Activated naive CD4-positive, alpha-beta T cell treated with anti-CD3 and anti-CD28 coated beads for 36 hours (primary cell): ENCODE measurements around the gene ATP1A3. TPM values are rescaled to one million over a fixed set of nuclear protein-coding genes. Genes with fewer than 3 reads are reported as not detected.

Experiments used
- CTCF ChIA-PET: fragments of 350-600 bp; sonication (Branson Sonifier 250); formaldehyde crosslinking; loops from one replicate; lab custom pipeline; 2021; ENCODE audit warnings: antibody characterized with exemption; lab: Charles Lee
- DNase-seq: peaks from one replicate; pipeline ENCODE4 v3.0.0-alpha.2; 2020
- H3K27ac Mint-ChIP-seq: one replicate; pipeline ENCODE4 v1.8.0; 2021; ENCODE audit warnings: mild to moderate bottlenecking, mixed read lengths
- H3K27me3 Mint-ChIP-seq: one replicate; pipeline ENCODE4 v1.8.0; 2021; ENCODE audit warnings: low read depth, mixed read lengths
- H3K36me3 Mint-ChIP-seq: one replicate; pipeline ENCODE4 v1.8.0; 2021; ENCODE audit warnings: low read depth, mixed read lengths
- H3K4me1 Mint-ChIP-seq: one replicate; pipeline ENCODE4 v1.8.0; 2021; ENCODE audit warnings: low read depth, mixed read lengths
- H3K4me3 Mint-ChIP-seq: one replicate; pipeline ENCODE4 v1.8.0; 2021; ENCODE audit warnings: mild to moderate bottlenecking, moderate library complexity, mixed read lengths
- H3K9me3 Mint-ChIP-seq: one replicate; pipeline ENCODE4 v1.8.0; 2021; ENCODE audit warnings: mixed read lengths
- intact Hi-C: fragments of 100-400 bp; cut with micrococcal nuclease; formaldehyde crosslinking; loops from one replicate; pipeline ENCODE4 v1.15.1; 2023
- total RNA-seq, 2 experiments: library from RNA; stranded (reverse); gene quantifications; one replicate each; pipeline ENCODE4 v1.2.3, GENCODE V29; 2021

The ATP1A3 gene
- total RNA-seq, 2 experiments from 2014 or later, result 1.1 to 1.5 TPM

GRCh38 chr19:41969772-41970458 lies 24.1 kb downstream of the ATP1A3 start:
- H3K36me3 Mint-ChIP-seq, result no peaks in the 10 kb centered on the region
- H3K27me3 Mint-ChIP-seq, result no peaks in the 10 kb centered on the region
- CTCF ChIA-PET, result no interaction called here
- intact Hi-C loops, result no loop called here
- H3K4me3 Mint-ChIP-seq, result no peak overlapping the region
- no peak for DNase-seq
- no peaks in the 10 kb centered on the region for H3K9me3 Mint-ChIP-seq
- H3K27ac Mint-ChIP-seq, result no peak overlapping the region
- H3K4me1 Mint-ChIP-seq, result no peaks in the 10 kb centered on the region

DNA sequence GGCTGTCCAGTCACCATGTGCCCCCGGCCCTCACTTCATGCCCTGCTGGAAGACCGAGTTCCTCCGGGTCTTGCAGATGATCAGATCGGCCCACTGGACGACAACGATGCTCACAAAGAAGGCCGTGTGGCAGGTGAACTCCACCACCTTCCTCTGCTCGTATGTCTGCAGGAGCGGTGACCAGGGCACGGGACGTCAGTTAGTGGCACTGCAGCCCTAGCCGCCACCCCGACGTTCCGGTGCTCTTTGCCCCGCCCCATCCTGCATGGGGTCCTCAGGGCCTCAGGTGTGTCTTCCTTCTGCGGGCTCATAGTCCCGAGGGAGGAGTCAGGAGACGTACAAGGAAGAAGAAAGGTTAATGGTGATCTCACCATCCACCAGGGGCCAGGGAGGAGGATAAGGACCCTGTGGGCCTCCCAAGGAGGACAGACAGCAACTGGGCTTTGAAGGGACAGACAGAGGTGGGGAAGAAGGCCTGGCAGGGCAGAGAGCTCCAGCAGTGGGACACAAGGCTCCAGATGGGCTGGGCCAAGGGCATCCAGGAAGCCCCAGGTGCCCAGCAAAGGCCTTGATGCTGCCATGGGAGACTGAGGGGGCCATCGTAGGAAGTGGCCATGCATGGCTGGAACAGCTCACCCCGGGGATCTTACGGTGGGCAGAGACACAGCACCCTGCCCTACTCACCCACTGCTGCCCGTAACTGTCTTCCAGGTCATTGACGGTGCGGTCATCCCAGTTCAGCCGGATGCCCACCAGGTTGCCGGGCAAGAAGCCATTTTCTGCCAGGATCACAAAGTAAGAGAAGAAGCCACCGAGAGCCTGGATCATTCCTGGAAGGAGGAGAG lies 25.1 kb downstream of the ATP1A3 start:
- Mint-ChIP-seq H3K4me3 (no peak overlapping the region), H3K9me3 (no peaks in the 10 kb centered on the region), H3K36me3 (no peaks in the 10 kb centered on the region), H3K27ac (no peak overlapping the region), H3K4me1 (no peaks in the 10 kb centered on the region), H3K27me3 (no peaks in the 10 kb centered on the region)
- DNase-seq, result no peak
- intact Hi-C loops, result no loop called here
- CTCF ChIA-PET, result interaction anchor here (1.3 kb wide), 1 partner anchor 262 kb away, joined by 3 read pairs; no protein-coding TSS in a partner anchor

GRCh38 chr19:41967054-41967783 lies 26.8 kb downstream of the ATP1A3 start:
- CTCF ChIA-PET, result no interaction called here
- no peaks in the 10 kb centered on the region for H3K9me3 Mint-ChIP-seq
- H3K36me3 Mint-ChIP-seq, result no peaks in the 10 kb centered on the region
- no peaks in the 10 kb centered on the region for H3K27me3 Mint-ChIP-seq
- no peak overlapping the region for H3K4me3 Mint-ChIP-seq
- intact Hi-C loops, result no loop called here
- H3K4me1 Mint-ChIP-seq, result no peaks in the 10 kb centered on the region
- no peak overlapping the region for H3K27ac Mint-ChIP-seq
- no peak for DNase-seq

- Mint-ChIP-seq H3K4me1 (no peaks in the 10 kb centered on the region), H3K27me3 (no peaks in the 10 kb centered on the region), H3K36me3 (no peaks in the 10 kb centered on the region), H3K9me3 (no peaks in the 10 kb centered on the region), H3K27ac (no peak overlapping the region), H3K4me3 (no peak overlapping the region)
- intact Hi-C loops, result no loop called here
- CTCF ChIA-PET, result interaction anchor here (0.6 to 1.2 kb wide), 2 partner anchors 70 to 434 kb away, joined by 3 read pairs; no protein-coding TSS in a partner anchor
- no peak for DNase-seq
Measured at GRCh38 chr19:41965106-41965505, 28.9 kb downstream of the ATP1A3 start.

GRCh38 chr19:41960973-41961372 lies 33.1 kb downstream of the ATP1A3 start:
- CTCF ChIA-PET, result interaction anchor here (1.1 kb wide), 1 partner anchor 18 kb away, joined by 3 read pairs; no protein-coding TSS in a partner anchor
- Mint-ChIP-seq H3K4me1 (peaks cover 13% of the 10 kb centered on the region), H3K27ac (no peak overlapping the region), H3K9me3 (no peaks in the 10 kb centered on the region), H3K4me3 (no peak overlapping the region), H3K36me3 (no peaks in the 10 kb centered on the region), H3K27me3 (no peaks in the 10 kb centered on the region)
- intact Hi-C loops, result no loop called here
- no peak for DNase-seq

- CTCF ChIA-PET, result interaction anchor here (0.6 to 1.4 kb wide), 7 partner anchors 14 to 100 kb away, joined by 3 to 6 read pairs (median 4); partner anchors contain the start of gene RPS19
- peak within 1 kb of the TSS; percentile 95 for H3K4me3 Mint-ChIP-seq
- H3K27ac Mint-ChIP-seq, result peak within 1 kb of the TSS; percentile 81
- H3K36me3 Mint-ChIP-seq, result no peaks in the 10 kb centered on the region
- no peaks in the 10 kb centered on the region for H3K27me3 Mint-ChIP-seq
- peak; percentile 95 for DNase-seq
- H3K9me3 Mint-ChIP-seq, result no peaks in the 10 kb centered on the region
- intact Hi-C loops, result loop anchor here (1.0 to 5.0 kb wide), 4 partner anchors 14 to 283 kb away; partner anchors contain the start of genes DEDD2 and GSK3A
- peaks cover 13% of the 10 kb centered on the region for H3K4me1 Mint-ChIP-seq
Measured at GRCh38 chr19:41959056-41960053, 34.7 kb downstream of the ATP1A3 start, which contains the start of gene RABAC1. RABAC1 (minus strand) TSS chr19:41959321; CDS start chr19:41959292, 29 bp downstream.

- H3K36me3 Mint-ChIP-seq, result no peaks in the 10 kb centered on the region
- CTCF ChIA-PET, result interaction anchor here (0.8 to 3.0 kb wide), 7 partner anchors 13 to 99 kb away, joined by 3 to 21 read pairs (median 4); partner anchors contain the start of gene RPS19
- H3K9me3 Mint-ChIP-seq, result no peaks in the 10 kb centered on the region
- H3K4me1 Mint-ChIP-seq, result peaks cover 13% of the 10 kb centered on the region
- H3K4me3 Mint-ChIP-seq, result peak overlapping the region; percentile 95
- no peaks in the 10 kb centered on the region for H3K27me3 Mint-ChIP-seq
- peak; percentile 92 for DNase-seq
- intact Hi-C loops, result loop anchor here (1.0 to 5.0 kb wide), 5 partner anchors 13 to 284 kb away; partner anchors contain the start of genes DEDD2 and GSK3A
- H3K27ac Mint-ChIP-seq, result peak overlapping the region; percentile 59
Measured at GRCh38 chr19:41958367-41959055, 35.5 kb downstream of the ATP1A3 start.

GRCh38 chr19:41957838-41958366 lies 36.1 kb downstream of the ATP1A3 start:
- no peaks in the 10 kb centered on the region for H3K36me3 Mint-ChIP-seq
- H3K9me3 Mint-ChIP-seq, result no peaks in the 10 kb centered on the region
- H3K4me1 Mint-ChIP-seq, result peaks cover 13% of the 10 kb centered on the region
- CTCF ChIA-PET, result interaction anchor here (0.8 to 3.0 kb wide), 5 partner anchors 13 to 86 kb away, joined by 3 to 21 read pairs (median 4); no protein-coding TSS in a partner anchor
- H3K27ac Mint-ChIP-seq, result peak overlapping the region; percentile 65
- DNase-seq, result peak; percentile 57
- no peaks in the 10 kb centered on the region for H3K27me3 Mint-ChIP-seq
- intact Hi-C loops, result loop anchor here (1.0 to 5.0 kb wide), 2 partner anchors 99 to 259 kb away; partner anchors contain the start of gene DEDD2
- peak overlapping the region; percentile 95 for H3K4me3 Mint-ChIP-seq

GRCh38 chr19:41957161-41957837 lies 36.7 kb downstream of the ATP1A3 start:
- peak overlapping the region; percentile 65 for H3K27ac Mint-ChIP-seq
- no peaks in the 10 kb centered on the region for H3K36me3 Mint-ChIP-seq
- DNase-seq, result no peak
- H3K9me3 Mint-ChIP-seq, result no peaks in the 10 kb centered on the region
- intact Hi-C loops, result loop anchor here (5.0 kb wide), 1 partner anchor 260 kb away; the partner anchor contains the start of gene DEDD2
- no peak overlapping the region for H3K4me3 Mint-ChIP-seq
- CTCF ChIA-PET, result interaction anchor here (0.6 to 3.0 kb wide), 6 partner anchors 12 to 85 kb away, joined by 3 to 21 read pairs (median 4); no protein-coding TSS in a partner anchor
- no peaks in the 10 kb centered on the region for H3K27me3 Mint-ChIP-seq
- peaks cover 13% of the 10 kb centered on the region for H3K4me1 Mint-ChIP-seq
